H1 (cell line): ENCODE results near the gene SLC52A1. TPM values are rescaled to one million over a fixed set of nuclear protein-coding genes. Genes with fewer than 3 reads are reported as not detected.

ENCODE experiments used
- CTCF ChIA-PET: fragments of 300-600 bp; sonication (Branson Sonifier 250); formaldehyde crosslinking; loops from one replicate; lab custom pipeline; 2021; ENCODE audit not compliant: partially characterized antibody; lab: Charles Lee
- POLR2A ChIA-PET: fragments of 300-600 bp; sonication (Branson Sonifier 250); formaldehyde crosslinking; loops from one replicate; lab custom pipeline; 2021; ENCODE audit warnings: inconsistent platforms; ENCODE audit not compliant: partially characterized antibody; lab: Charles Lee
- DNase-seq, 2 experiments: peaks; one replicate each; pipeline versions ENCODE4 v3.0.0 to v3.0.0-alpha.2; 2010 to 2022; ENCODE audit warnings: low spot score in 2 of 2, low read depth in 1 of 2, mixed read lengths in 1 of 2
- FAIRE-seq: peaks from 2 replicates; lab custom pipeline; 2011; peaks lifted over from hg19 to GRCh38; lab: Jason Lieb, UNC
- H2AFZ ChIP-seq: 2 replicates; pipeline ENCODE4 v1.8.1; 2012; ENCODE audit warnings: low read length, inconsistent platforms
- H2AK5ac ChIP-seq: 2 replicates; pipeline ENCODE4 v1.6.1; 2013; ENCODE audit warnings: low read depth, low read length
- H2BK120ac ChIP-seq: replicated peaks from 2 replicates; pipeline ENCODE3; 2013; ENCODE audit warnings: low read depth, low read length, inconsistent platforms
- H2BK12ac ChIP-seq: 2 replicates; pipeline ENCODE4 v1.6.1; 2013; ENCODE audit warnings: low read depth, low read length
- H2BK15ac ChIP-seq: 2 replicates; pipeline ENCODE4 v1.6.1; 2013; ENCODE audit warnings: low read length
- H2BK20ac ChIP-seq: 2 replicates; pipeline ENCODE4 v1.6.1; 2013; ENCODE audit warnings: low read length
- H2BK5ac ChIP-seq: 2 replicates; pipeline ENCODE4 v1.6.1; 2013; ENCODE audit warnings: low read depth, low read length
- H3K14ac ChIP-seq: 2 replicates; pipeline ENCODE4 v1.6.1; 2013; ENCODE audit warnings: inconsistent platforms; ENCODE audit not compliant: insufficient read length
- H3K18ac ChIP-seq: 2 replicates; pipeline ENCODE4 v1.6.1; 2013; ENCODE audit warnings: low read length; ENCODE audit errors: extremely low read depth
- H3K23ac ChIP-seq: 2 replicates; pipeline ENCODE4 v1.6.1; 2013; ENCODE audit warnings: inconsistent platforms; ENCODE audit not compliant: insufficient read length
- H3K23me2 ChIP-seq: 2 replicates; pipeline ENCODE4 v1.6.1; 2013; ENCODE audit warnings: low read depth, low read length
- H3K27ac ChIP-seq: 2 replicates; pipeline ENCODE4 v1.6.1; 2011; ENCODE audit warnings: low read depth, low read length, inconsistent platforms
- H3K27me3 ChIP-seq, 4 experiments: replicated peaks in 1 of 4; 1 replicate in 1 of 4; 2 replicates in 3 of 4; pipeline versions ENCODE4 v1.6.1 to v1.8.1; 2011 to 2013; ENCODE audit warnings: low read length in 3 of 4, mild to moderate bottlenecking in 3 of 4, inconsistent platforms in 2 of 4, mixed read lengths in 2 of 4, moderate library complexity in 1 of 4; ENCODE audit not compliant: control insufficient read depth in 3 of 4, insufficient read depth in 3 of 4; ENCODE audit errors: extremely low read depth in 1 of 4
- H3K36me3 ChIP-seq, 4 experiments: 2 replicates each; pipeline versions ENCODE4 v1.6.1 to v1.8.1; 2011 to 2013; ENCODE audit warnings: mild to moderate bottlenecking in 4 of 4, low read length in 3 of 4, moderate library complexity in 2 of 4, control low read depth in 1 of 4, inconsistent platforms in 1 of 4; ENCODE audit not compliant: insufficient read depth in 4 of 4, control insufficient read depth in 2 of 4
- H3K4ac ChIP-seq: replicated peaks from 2 replicates; pipeline ENCODE3; 2013; ENCODE audit warnings: low read length, low read depth, mixed read lengths, inconsistent platforms; ENCODE audit not compliant: insufficient read length
- H3K4me1 ChIP-seq, 4 experiments: replicated peaks in 1 of 4; 1 replicate in 1 of 4; 2 replicates in 3 of 4; pipeline versions ENCODE4 v1.6.1 to v1.8.1; 2011 to 2013; ENCODE audit warnings: low read length in 3 of 4, inconsistent platforms in 2 of 4, mixed read lengths in 1 of 4; ENCODE audit not compliant: insufficient read depth in 4 of 4, control insufficient read depth in 3 of 4
- H3K4me2 ChIP-seq, 2 experiments: 2 replicates each; pipeline versions ENCODE4 v1.6.1 to v1.8.1; 2011 to 2013; ENCODE audit warnings: low read depth in 2 of 2, low read length in 2 of 2, control low read depth in 1 of 2, inconsistent platforms in 1 of 2, mild to moderate bottlenecking in 1 of 2; ENCODE audit not compliant: insufficient read depth in 1 of 2
- H3K4me3 ChIP-seq, 4 experiments: fragments of 200-600, 300-600 bp in 1 of 4; sonication (generic), shearing (Covaris generic), sonication (Bioruptor Twin) in 1 of 4; 2 replicates each; pipeline versions ENCODE4 v1.5.1 to v1.8.1; 2011 to 2016; ENCODE audit warnings: low read length in 4 of 4, low read depth in 3 of 4, control low read depth in 2 of 4, inconsistent platforms in 2 of 4, mild to moderate bottlenecking in 2 of 4, mixed read lengths in 1 of 4, moderate library complexity in 1 of 4; ENCODE audit not compliant: insufficient read depth in 2 of 4; ENCODE audit errors: extremely low read depth in 1 of 4
- H3K56ac ChIP-seq: replicated peaks from 2 replicates; pipeline ENCODE3; 2013; ENCODE audit warnings: low read depth, mild to moderate bottlenecking, mixed read lengths, low read length, inconsistent platforms; ENCODE audit not compliant: insufficient read length
- H3K79me1 ChIP-seq: 2 replicates; pipeline ENCODE4 v1.6.1; 2013; ENCODE audit warnings: low read depth, low read length, control low read depth
- H3K79me2 ChIP-seq, 2 experiments: 2 replicates each; pipeline versions ENCODE4 v1.6.1 to v1.8.1; 2012 to 2013; ENCODE audit warnings: low read length in 2 of 2, mild to moderate bottlenecking in 2 of 2, inconsistent platforms in 1 of 2; ENCODE audit not compliant: insufficient read depth in 2 of 2, control insufficient read depth in 1 of 2
- H3K9ac ChIP-seq, 4 experiments: replicated peaks in 1 of 4; 1 replicate in 1 of 4; 2 replicates in 3 of 4; pipeline versions ENCODE4 v1.6.1 to v1.8.1; 2011 to 2013; ENCODE audit warnings: low read depth in 3 of 4, low read length in 3 of 4, control low read depth in 2 of 4, mild to moderate bottlenecking in 2 of 4, moderate library complexity in 2 of 4, inconsistent platforms in 1 of 4; ENCODE audit errors: extremely low read depth in 1 of 4
- H3K9me3 ChIP-seq, 2 experiments: 2 replicates each; pipeline versions ENCODE4 v1.6.1 to v1.8.1; 2012 to 2013; ENCODE audit warnings: mild to moderate bottlenecking in 2 of 2, moderate library complexity in 2 of 2, control low read depth in 1 of 2, inconsistent platforms in 1 of 2, low read depth in 1 of 2, low read length in 1 of 2, mixed read lengths in 1 of 2; ENCODE audit not compliant: insufficient read depth in 2 of 2
- H4K20me1 ChIP-seq, 2 experiments: replicated peaks in 1 of 2; 2 replicates each; pipeline versions ENCODE3 to v1.8.1; 2011 to 2013; ENCODE audit warnings: inconsistent platforms in 2 of 2, low read length in 2 of 2, mild to moderate bottlenecking in 1 of 2; ENCODE audit not compliant: insufficient read depth in 2 of 2, control insufficient read depth in 1 of 2
- H4K5ac ChIP-seq: 2 replicates; pipeline ENCODE4 v1.6.1; 2013; ENCODE audit warnings: low read length, low read depth, mixed read lengths, inconsistent platforms; ENCODE audit not compliant: insufficient read length
- H4K8ac ChIP-seq: 2 replicates; pipeline ENCODE4 v1.8.0; 2013; ENCODE audit warnings: mild to moderate bottlenecking, moderate library complexity, low read length, inconsistent platforms; ENCODE audit not compliant: insufficient read depth; ENCODE audit errors: extremely low read depth
- H4K91ac ChIP-seq: replicated peaks from 2 replicates; pipeline ENCODE3; 2013; ENCODE audit warnings: low read length, mixed read lengths, inconsistent platforms; ENCODE audit not compliant: insufficient read length
- CEBPB ChIP-seq: IDR thresholded peaks from 2 replicates; pipeline ENCODE4 v1.6.1; 2012; ENCODE audit warnings: low read depth, low read length
- CTCF ChIP-seq, 3 experiments: IDR thresholded peaks; 1 replicate in 2 of 3; 2 replicates in 1 of 3; pipeline versions ENCODE4 v1.5.1 to v1.6.1; 2011; ENCODE audit warnings: low read length in 3 of 3, mild to moderate bottlenecking in 3 of 3, inconsistent platforms in 2 of 3, low read depth in 1 of 3, moderate library complexity in 1 of 3; ENCODE audit not compliant: insufficient read depth in 1 of 3; ENCODE audit errors: control extremely low read depth in 1 of 3
- WGBS, 2 experiments: shearing (Covaris generic) in 1 of 2; methylation state at CpG; one replicate each; pipeline versions ENCODE4 v1.1.6 to v1.1.7; 2013 to 2015; ENCODE audit warnings: low lambda C conversion rate in 2 of 2, mixed read lengths in 2 of 2, inconsistent platforms in 1 of 2, low coverage in 1 of 2, missing lambda C conversion rate in 1 of 2; ENCODE audit not compliant: insufficient replicate concordance in 2 of 2, insufficient coverage in 1 of 2, insufficient read length in 1 of 2; ENCODE audit errors: extremely low coverage in 1 of 2, missing lambda C conversion rate in 1 of 2; 5-methylcytosine and 5-hydroxymethylcytosine counted together
- polyA plus RNA-seq, 7 experiments: library from polyadenylated mRNA; depleted of rRNA in 3 of 7; stranded (reverse) in 5 of 7; unstranded in 2 of 7; fragments of >200 nt in 5 of 7; fragments of 200-250 nt in 2 of 7; gene quantifications; 1 replicate in 5 of 7; 2 replicates in 1 of 7; 4 replicates in 1 of 7; pipeline versions ENCODE4 v1.2.1 to v1.2.3, GENCODE V29; 2011 to 2013; ENCODE audit warnings: missing spikeins in 2 of 7, mixed read lengths in 2 of 7
- total RNA-seq: library from RNA; stranded (reverse); fragmentation: NEBNext Ultra II Directional; extraction: Animal tissue kit (Norgen Biotek cat#: 25700); gene quantifications from 2 replicates; pipeline ENCODE4 v1.2.1, GENCODE V29; 2021

Gene SLC52A1
- total and polyA plus RNA-seq, 2 of the 8 experiments (the other 6 are each of a cell fraction or from before 2014, with no cell fraction given) = 0.61 to 0.67 TPM

DNA sequence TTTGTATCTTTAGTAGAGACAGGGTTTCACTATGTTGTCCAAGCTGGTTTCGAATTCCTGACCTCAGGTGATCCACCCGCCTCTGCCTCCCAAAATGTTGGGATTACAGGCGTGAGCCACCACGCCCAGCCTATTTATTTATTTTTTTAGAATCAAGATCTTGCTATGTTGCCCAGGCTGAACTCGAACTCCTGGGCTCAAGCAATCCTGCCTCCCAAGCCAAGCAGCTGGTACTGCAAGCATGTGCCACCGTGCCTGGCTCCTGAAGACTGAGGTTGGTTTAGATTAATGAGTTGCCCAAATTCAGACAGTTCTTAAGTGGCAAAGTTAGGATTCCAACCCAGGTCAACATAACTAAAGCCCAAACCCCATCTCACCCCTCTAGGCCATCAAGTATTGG lies 7.9 kb downstream of the SLC52A1 start:
- no peak overlapping the region for H4K5ac ChIP-seq
- H2AK5ac ChIP-seq = no peak overlapping the region
- H2BK15ac ChIP-seq = no peak overlapping the region
- H3K4me3 ChIP-seq = no peak overlapping the region
- TF ChIP-seq CEBPB = no peak
- TF ChIP-seq CTCF (IDR thresholded peaks at IDR 0.05; ENCODE audit: control extremely low read depth in 1 of 3, insufficient read depth in 1 of 3, low read depth in 1 of 3, low read length in 3 of 3) = peak in 1 of 3 experiments; percentile 17; a peak in 1 of 4 replicates
- CTCF ChIA-PET = interaction anchor here (1.0 to 11.5 kb wide), 8 partner anchors 8 to 167 kb away, joined by 3 to 102 read pairs (median 4); partner anchors contain the start of gene SLC52A1
- H3K27ac ChIP-seq = no peak overlapping the region
- H3K27me3 ChIP-seq = peaks cover 0 to 2% (median 0%) of the 10 kb centered on the region in 4 experiments; a peak in 1 of 7 replicates
- H3K18ac ChIP-seq = no peak overlapping the region
- H4K91ac ChIP-seq = no peak overlapping the region
- H2BK20ac ChIP-seq = no peak overlapping the region
- H2BK12ac ChIP-seq = no peak overlapping the region
- no peak overlapping the region; the same call in 1 of the 2 replicates for H4K8ac ChIP-seq
- H3K4me2 ChIP-seq = no peak overlapping the region
- H3K79me1 ChIP-seq = no peaks in the 10 kb centered on the region
- no peak overlapping the region for H2AFZ ChIP-seq
- no peaks in the 10 kb centered on the region for H3K23me2 ChIP-seq
- H3K56ac ChIP-seq = no peak overlapping the region
- H3K4ac ChIP-seq = no peak overlapping the region
- peaks cover 0 to 21% (median 5%) of the 10 kb centered on the region in 4 experiments; a peak in 3 of 8 replicates for H3K36me3 ChIP-seq
- no peaks in the 10 kb centered on the region for H3K79me2 ChIP-seq
- FAIRE-seq = no peak
- H2BK5ac ChIP-seq = no peak overlapping the region
- H4K20me1 ChIP-seq = peaks cover 0 to 3% of the 10 kb centered on the region in 2 experiments
- no peak overlapping the region for H2BK120ac ChIP-seq
- no peak overlapping the region for H3K23ac ChIP-seq
- WGBS, 2 experiments = 95% methylated on average over 6 of the region's 6 CpGs; no CpG with 5 or more reads in 1 of the 2 experiments
- POLR2A ChIA-PET = interaction anchor here (0.9 to 1.5 kb wide), 4 partner anchors 25 to 60 kb away, joined by 3 read pairs; partner anchors contain the start of genes INCA1, KIF1C and SPAG7
- DNase-seq = no peak
- no peak overlapping the region for H3K9ac ChIP-seq
- H3K14ac ChIP-seq = no peak overlapping the region
- no peaks in the 10 kb centered on the region for H3K9me3 ChIP-seq
- H3K4me1 ChIP-seq = no peaks in the 10 kb centered on the region
